SK-N-MC (cell line): ENCODE results near the gene RIPPLY3.

ENCODE experiments used
- EZH2 ChIP-seq: fragments of 200-600 bp; sonication (generic); IDR thresholded peaks from one replicate; pipeline ENCODE4 v1.6.1; 2017; ENCODE audit warnings: antibody characterized with exemption
- FOXP2 ChIP-seq: optimal IDR thresholded peaks from 2 replicates; pipeline ENCODE3; 2011; ENCODE audit warnings: mild to moderate bottlenecking, moderate library complexity; ENCODE audit not compliant: insufficient read depth; ENCODE audit errors: extremely low read length, control extremely low read depth
- POLR2AphosphoS5 ChIP-seq: IDR thresholded peaks from 2 replicates; pipeline ENCODE4 v1.6.1; 2012; ENCODE audit warnings: mild to moderate bottlenecking, low read depth, low read length, borderline replicate concordance

DNA sequence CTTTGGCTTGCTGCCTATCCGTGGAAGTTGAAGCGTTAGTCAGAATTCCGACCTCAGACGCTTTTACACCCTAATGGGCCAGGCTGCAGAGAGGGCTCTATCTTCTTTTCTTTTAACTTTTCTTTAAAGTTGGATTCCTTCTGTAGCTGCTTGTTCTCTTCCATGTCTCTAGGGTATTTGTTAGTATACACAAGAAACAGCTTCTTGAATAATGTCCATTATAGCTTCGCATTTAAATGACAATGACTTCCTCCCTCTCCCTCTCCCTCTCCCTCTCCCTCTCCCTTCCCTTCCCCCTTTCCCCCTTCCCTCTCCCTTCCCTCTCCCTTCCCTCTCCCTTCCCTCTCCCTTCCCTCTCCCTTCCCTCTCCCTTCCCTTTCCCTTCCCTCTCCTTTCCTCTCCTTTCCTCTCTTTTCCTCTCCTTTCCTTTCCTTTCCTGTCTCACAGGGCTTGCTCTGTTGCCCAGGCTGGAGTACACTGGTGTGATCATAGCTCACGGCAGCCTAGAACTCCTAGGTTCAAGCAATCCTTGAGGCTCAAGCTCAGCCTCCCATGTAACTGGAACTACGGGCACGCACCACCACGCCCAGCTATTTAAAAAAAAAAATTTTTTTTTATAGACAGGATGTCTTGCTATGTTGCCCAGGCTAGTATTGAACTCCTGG, 33.0 kb downstream of the RIPPLY3 start:
- TF ChIP-seq POLR2AphosphoS5: no peak
- no peak for TF ChIP-seq EZH2
- TF ChIP-seq FOXP2: no peak
